Lower lobe of right lung (tissue), 2 donors: ENCODE data around the gene PACRG. TPM values are rescaled to one million over a fixed set of nuclear protein-coding genes. Genes with fewer than 3 reads are reported as not detected.

Source experiments
- ATAC-seq, 2 donors: fragments of 200-7000 bp; cut with Tn5 transposase; one replicate each; pipeline ENCODE4 v1.9.1; 2020 to 2022; ENCODE audit warnings: mild to moderate bottlenecking in 2 of 2, moderate library complexity in 2 of 2
- DNase-seq: peaks from one replicate; pipeline ENCODE4 v3.0.0-alpha.2; 2020
- H3K27ac ChIP-seq: fragments of 200-600 bp; one replicate; pipeline ENCODE4 v1.8.0; 2022
- H3K27me3 ChIP-seq: fragments of 200-600 bp; one replicate; pipeline ENCODE4 v1.8.0; 2022; ENCODE audit warnings: low read depth
- H3K36me3 ChIP-seq: fragments of 200-600 bp; one replicate; pipeline ENCODE4 v1.8.0; 2022; ENCODE audit warnings: mild to moderate bottlenecking
- H3K4me1 ChIP-seq: fragments of 200-600 bp; one replicate; pipeline ENCODE4 v1.8.0; 2022
- H3K4me3 ChIP-seq: fragments of 200-600 bp; one replicate; pipeline ENCODE4 v1.8.0; 2022; ENCODE audit warnings: mild to moderate bottlenecking
- H3K9me3 ChIP-seq: fragments of 200-600 bp; one replicate; pipeline ENCODE4 v1.8.0; 2022
- CTCF ChIP-seq: fragments of 200-600 bp; IDR thresholded peaks from one replicate; pipeline ENCODE4 v1.8.0; 2022; ENCODE audit warnings: antibody characterized with exemption, mild to moderate bottlenecking
- intact Hi-C: fragments of 100-400 bp; cut with DNase I; formaldehyde crosslinking; loops from one replicate; pipeline ENCODE4 v1.11.0; 2022
- total RNA-seq: library from RNA; stranded (reverse); fragmentation: NEBNext Ultra II Directional; extraction: Animal tissue kit (Norgen Biotek cat#: 25700); gene quantifications from one replicate; pipeline ENCODE4 v1.2.1, GENCODE V29; 2021
- donor health status: DM: no; HTN: yes; CAD: no; lungs with severe emphysema.

The PACRG gene
- total RNA-seq, 1 donor from 2014 or later: 5.5 TPM

GRCh38 chr6:163294734-163295133 is 567.0 kb downstream of the PACRG start:
- Histone ChIP-seq H3K36me3 (no peaks in the 10 kb centered on the region), H3K27me3 (no peaks in the 10 kb centered on the region), H3K4me3 (no peak overlapping the region), H3K27ac (no peak overlapping the region), H3K9me3 (no peaks in the 10 kb centered on the region), H3K4me1 (no peaks in the 10 kb centered on the region)
- TF ChIP-seq CTCF: no peak
- intact Hi-C loops: no loop called here
- no peak for DNase-seq
- ATAC-seq: no peak

GRCh38 chr6:163296835-163297519 is 569.2 kb downstream of the PACRG start:
- H3K27ac ChIP-seq: no peak overlapping the region
- H3K4me3 ChIP-seq: no peak overlapping the region
- no peaks in the 10 kb centered on the region for H3K27me3 ChIP-seq
- H3K36me3 ChIP-seq: no peaks in the 10 kb centered on the region
- no peak for TF ChIP-seq CTCF
- no peaks in the 10 kb centered on the region for H3K4me1 ChIP-seq
- no peak for ATAC-seq
- no peak for DNase-seq
- no peaks in the 10 kb centered on the region for H3K9me3 ChIP-seq
- intact Hi-C loops: no loop called here

DNA sequence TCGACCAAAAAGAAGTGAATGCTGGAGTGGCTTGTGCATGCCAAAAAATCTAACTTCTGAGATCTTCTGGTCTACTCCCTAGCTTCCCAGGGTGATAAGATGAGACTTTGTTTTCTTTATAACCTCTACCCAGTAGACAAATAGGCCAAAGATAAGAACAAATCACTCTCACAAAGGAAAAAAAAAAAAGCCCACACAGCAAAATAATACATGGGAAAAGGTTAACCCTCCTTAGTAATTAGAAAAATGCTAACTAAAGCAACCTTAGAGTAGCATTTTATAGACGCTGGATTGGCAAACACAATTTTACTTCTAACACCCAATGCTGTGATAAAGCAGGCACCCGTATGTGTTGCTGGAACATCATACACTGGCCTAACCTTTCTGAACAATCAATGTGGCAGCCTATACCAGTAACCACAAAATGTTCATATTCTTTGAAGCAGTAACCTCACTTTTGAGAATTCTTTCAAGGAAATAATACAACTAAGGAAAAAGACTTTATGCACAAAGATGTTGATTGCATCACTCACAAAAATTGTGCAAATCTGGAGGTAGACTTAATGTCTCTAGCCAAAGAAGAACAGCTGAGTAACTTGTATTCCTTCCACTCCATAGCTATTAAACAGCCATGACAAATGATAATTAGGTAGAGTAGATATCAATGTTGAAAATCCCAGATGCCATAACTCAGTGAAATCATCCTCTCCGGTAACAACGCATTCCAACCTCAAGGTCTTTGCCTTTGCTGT is 570.5 kb downstream of the PACRG start:
- no peak overlapping the region for H3K27ac ChIP-seq
- H3K9me3 ChIP-seq: no peaks in the 10 kb centered on the region
- DNase-seq: no peak
- no peak for TF ChIP-seq CTCF
- H3K36me3 ChIP-seq: no peaks in the 10 kb centered on the region
- H3K4me1 ChIP-seq: no peaks in the 10 kb centered on the region
- intact Hi-C loops: no loop called here
- no peaks in the 10 kb centered on the region for H3K27me3 ChIP-seq
- no peak for ATAC-seq
- H3K4me3 ChIP-seq: no peak overlapping the region

- Histone ChIP-seq H3K4me1 (no peaks in the 10 kb centered on the region), H3K9me3 (no peaks in the 10 kb centered on the region), H3K4me3 (no peak overlapping the region), H3K27ac (no peak overlapping the region), H3K27me3 (no peaks in the 10 kb centered on the region), H3K36me3 (no peaks in the 10 kb centered on the region)
- TF ChIP-seq CTCF: no peak
- ATAC-seq: no peak
- no peak for DNase-seq
- intact Hi-C loops: no loop called here
These were observed 573.1 kb downstream of the PACRG start for GRCh38 chr6:163300838-163301237.

GRCh38 chr6:163301726-163302635 is 574.2 kb downstream of the PACRG start:
- no peak for DNase-seq
- Histone ChIP-seq H3K36me3 (no peaks in the 10 kb centered on the region), H3K4me3 (no peak overlapping the region), H3K27ac (no peak overlapping the region), H3K9me3 (no peaks in the 10 kb centered on the region), H3K27me3 (no peaks in the 10 kb centered on the region), H3K4me1 (no peaks in the 10 kb centered on the region)
- intact Hi-C loops: no loop called here
- TF ChIP-seq CTCF: no peak
- no peak for ATAC-seq
